NCI-H128 (cell line): ENCODE measurements around the gene DCHS1.
A peak's percentile ranks its signal among the peaks of the same experiment; 100 is the strongest.
"Not testable (repeated sequence)": the region's sequence is repeated elsewhere in the genome, so short reads cannot be mapped to it uniquely, and the experiment has no call there.

Source experiments
- DNase-seq: peaks from one replicate; lab custom pipeline; 2025; ENCODE audit not compliant: unreplicated experiment; lab: John Stamatoyannopoulos, UW

DCHS1 gene

GRCh38 chr11:6655790-6656583 is at the start of gene DCHS1:
Gene DCHS1, minus strand, starts transcription at chr11:6655809. Its CDS starts 14,196 bp downstream, at chr11:6641613.
- no peak for DNase-seq

- DNase-seq: no peak
Measured at GRCh38 chr11:6703247-6704063, 47.8 kb upstream of the DCHS1 start.

- not testable (repeated sequence) for DNase-seq
Measured at GRCh38 chr11:6701955-6702354, 46.3 kb upstream of the DCHS1 start.

- no peak for DNase-seq
Measured at GRCh38 chr11:6695377-6695776, 39.8 kb upstream of the DCHS1 start.

GRCh38 chr11:6694229-6694535 is 38.6 kb upstream of the DCHS1 start:
- DNase-seq: no peak

- DNase-seq: no peak
Measured at GRCh38 chr11:6693342-6694228, 38.0 kb upstream of the DCHS1 start.

GRCh38 chr11:6692128-6692527 is 36.5 kb upstream of the DCHS1 start:
- DNase-seq: no peak

GRCh38 chr11:6690431-6691132 is 35.0 kb upstream of the DCHS1 start:
- DNase-seq: not testable (repeated sequence)

- DNase-seq: no peak
Measured at GRCh38 chr11:6687876-6688275, 32.3 kb upstream of the DCHS1 start.

GRCh38 chr11:6686006-6686405 is 30.4 kb upstream of the DCHS1 start:
- no peak for DNase-seq

- DNase-seq: not testable (repeated sequence)
Measured at GRCh38 chr11:6684068-6684467, 28.5 kb upstream of the DCHS1 start.

- DNase-seq: peak; percentile 98
Measured at GRCh38 chr11:6682936-6683861, 27.6 kb upstream of the DCHS1 start, which contains the start of gene MRPL17. Gene MRPL17, minus strand, starts transcription at chr11:6683340. Its CDS starts 44 bp downstream, at chr11:6683296.

- no peak for DNase-seq
Measured at GRCh38 chr11:6682591-6682935, 27.0 kb upstream of the DCHS1 start.

GRCh38 chr11:6681949-6682348 is 26.3 kb upstream of the DCHS1 start:
- DNase-seq: no peak

GRCh38 chr11:6681505-6681904 is 25.9 kb upstream of the DCHS1 start:
- DNase-seq: no peak

GRCh38 chr11:6677018-6677417 is 21.4 kb upstream of the DCHS1 start:
- DNase-seq: no peak

- DNase-seq: no peak
Measured at GRCh38 chr11:6674862-6675261, 19.3 kb upstream of the DCHS1 start.

GRCh38 chr11:6674219-6674597 is 18.6 kb upstream of the DCHS1 start:
- no peak for DNase-seq

- DNase-seq: no peak
Measured at GRCh38 chr11:6673523-6674218, 18.1 kb upstream of the DCHS1 start.
